Lower lobe of right lung (tissue), 2 donors: ENCODE data around the gene ERCC2. TPM values are rescaled to one million over a fixed set of nuclear protein-coding genes. Genes with fewer than 3 reads are reported as not detected.

Source experiments
- ATAC-seq, 2 donors: fragments of 200-7000 bp; cut with Tn5 transposase; one replicate each; pipeline ENCODE4 v1.9.1; 2020 to 2022; ENCODE audit warnings: mild to moderate bottlenecking in 2 of 2, moderate library complexity in 2 of 2
- DNase-seq: peaks from one replicate; pipeline ENCODE4 v3.0.0-alpha.2; 2020
- H3K27ac ChIP-seq: fragments of 200-600 bp; one replicate; pipeline ENCODE4 v1.8.0; 2022
- H3K27me3 ChIP-seq: fragments of 200-600 bp; one replicate; pipeline ENCODE4 v1.8.0; 2022; ENCODE audit warnings: low read depth
- H3K36me3 ChIP-seq: fragments of 200-600 bp; one replicate; pipeline ENCODE4 v1.8.0; 2022; ENCODE audit warnings: mild to moderate bottlenecking
- H3K4me1 ChIP-seq: fragments of 200-600 bp; one replicate; pipeline ENCODE4 v1.8.0; 2022
- H3K4me3 ChIP-seq: fragments of 200-600 bp; one replicate; pipeline ENCODE4 v1.8.0; 2022; ENCODE audit warnings: mild to moderate bottlenecking
- H3K9me3 ChIP-seq: fragments of 200-600 bp; one replicate; pipeline ENCODE4 v1.8.0; 2022
- CTCF ChIP-seq: fragments of 200-600 bp; IDR thresholded peaks from one replicate; pipeline ENCODE4 v1.8.0; 2022; ENCODE audit warnings: antibody characterized with exemption, mild to moderate bottlenecking
- intact Hi-C: fragments of 100-400 bp; cut with DNase I; formaldehyde crosslinking; loops from one replicate; pipeline ENCODE4 v1.11.0; 2022
- total RNA-seq: library from RNA; stranded (reverse); fragmentation: NEBNext Ultra II Directional; extraction: Animal tissue kit (Norgen Biotek cat#: 25700); gene quantifications from one replicate; pipeline ENCODE4 v1.2.1, GENCODE V29; 2021
- donor health status: DM: no; HTN: yes; CAD: no; lungs with severe emphysema.

ERCC2 gene
- total RNA-seq, 1 donor from 2014 or later, result 14.0 TPM

- H3K9me3 ChIP-seq, result no peaks in the 10 kb centered on the region
- peaks cover 46% of the 10 kb centered on the region for H3K4me1 ChIP-seq
- H3K36me3 ChIP-seq, result peaks cover 5% of the 10 kb centered on the region
- DNase-seq (no peak), ATAC-seq (no peak)
- H3K4me3 ChIP-seq, result peak overlapping the region; percentile 76
- intact Hi-C loops, result no loop called here
- peaks cover 4% of the 10 kb centered on the region for H3K27me3 ChIP-seq
- peak overlapping the region; percentile 93 for H3K27ac ChIP-seq
- TF ChIP-seq CTCF, result no peak
Observed at GRCh38 chr19:45407091-45407375, 36.7 kb upstream of the ERCC2 start.

- TF ChIP-seq CTCF, result no peak
- intact Hi-C loops, result no loop called here
- Histone ChIP-seq H3K9me3 (no peaks in the 10 kb centered on the region), H3K36me3 (peaks cover 4% of the 10 kb centered on the region), H3K27ac (peak within 1 kb of the TSS; percentile 93), H3K4me1 (peaks cover 48% of the 10 kb centered on the region), H3K4me3 (peak within 1 kb of the TSS; percentile 76), H3K27me3 (peaks cover 4% of the 10 kb centered on the region)
- peak; percentile 82 for DNase-seq
- ATAC-seq, result peak; percentile 72 to 77
Observed at GRCh38 chr19:45406226-45407090, 36.1 kb upstream of the ERCC2 start, which contains the start of gene POLR1G. Gene POLR1G, plus strand, starts transcription at chr19:45406644. Its CDS starts 53 bp downstream, at chr19:45406697.

- peak; percentile 87 for ATAC-seq
- intact Hi-C loops, result no loop called here
Observed at GRCh38 chr19:45405435-45406225, 35.3 kb upstream of the ERCC2 start.

GRCh38 chr19:45404557-45405434 is 34.4 kb upstream of the ERCC2 start, which contains the start of gene PPP1R13L:
Gene PPP1R13L, minus strand, starts transcription at chr19:45405069. Its CDS starts 6,751 bp downstream, at chr19:45398318.
- intact Hi-C loops, result no loop called here
- Histone ChIP-seq H3K4me3 (peak within 1 kb of the TSS; percentile 76), H3K4me1 (peaks cover 48% of the 10 kb centered on the region), H3K36me3 (no peaks in the 10 kb centered on the region), H3K9me3 (no peaks in the 10 kb centered on the region), H3K27me3 (peaks cover 4% of the 10 kb centered on the region), H3K27ac (peak within 1 kb of the TSS; percentile 93)
- DNase-seq (peak; percentile 94), ATAC-seq (peak; percentile 87)
- TF ChIP-seq CTCF, result no peak

More at GRCh38 chr19:45405435-45406225, 35.3 kb upstream of the ERCC2 start:
- no peak for TF ChIP-seq CTCF
- no peaks in the 10 kb centered on the region for H3K9me3 ChIP-seq
- no peaks in the 10 kb centered on the region for H3K36me3 ChIP-seq
- peak overlapping the region; percentile 93 for H3K27ac ChIP-seq
- peak; percentile 92 for DNase-seq
- H3K27me3 ChIP-seq, result peaks cover 4% of the 10 kb centered on the region
- H3K4me1 ChIP-seq, result peaks cover 48% of the 10 kb centered on the region
- peak overlapping the region; percentile 76 for H3K4me3 ChIP-seq
